Erythroblast (primary cell): ENCODE data around the gene MCM3.

Experiments used
- GATA1 ChIP-seq: IDR thresholded peaks from 2 replicates; pipeline ENCODE4 v1.6.1; 2011; ENCODE audit warnings: low read depth, mild to moderate bottlenecking, control low read depth, low read length, moderate library complexity
- POLR2A ChIP-seq: IDR thresholded peaks from 2 replicates; pipeline ENCODE4 v1.6.1; 2011; ENCODE audit warnings: mild to moderate bottlenecking, low read length

GRCh38 chr6:52255434-52255833 lies 29.1 kb downstream of the MCM3 start:
- TF ChIP-seq POLR2A (no peak), GATA1 (no peak)
